GM18526 (cell line): Measurements from ENCODE around the gene LCLAT1.

ENCODE experiments used
- POLR2A ChIP-seq: IDR thresholded peaks from 3 replicates; pipeline ENCODE4 v1.6.1; 2011; ENCODE audit not compliant: insufficient read length; ENCODE audit errors: extremely low read depth

Gene LCLAT1

DNA sequence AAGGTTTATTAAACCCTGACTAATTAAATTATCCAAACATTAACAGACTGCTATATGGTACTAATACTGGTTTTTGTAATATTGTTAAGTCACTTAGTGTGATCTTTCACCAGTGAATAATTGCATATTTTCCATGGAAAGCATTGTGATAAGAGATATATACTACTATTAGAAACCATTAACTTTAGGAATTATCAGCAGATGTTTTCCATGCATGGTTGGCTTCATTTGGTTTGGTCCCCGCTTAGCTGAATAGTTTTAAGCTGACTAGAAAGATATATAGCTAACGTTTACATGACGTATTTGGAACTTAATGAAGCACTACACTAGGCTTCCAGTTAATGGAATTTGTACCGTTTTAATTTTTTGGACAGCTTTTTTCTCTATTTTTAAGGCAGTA is 37.9 kb downstream of the LCLAT1 start:
- TF ChIP-seq POLR2A, result no peak

DNA sequence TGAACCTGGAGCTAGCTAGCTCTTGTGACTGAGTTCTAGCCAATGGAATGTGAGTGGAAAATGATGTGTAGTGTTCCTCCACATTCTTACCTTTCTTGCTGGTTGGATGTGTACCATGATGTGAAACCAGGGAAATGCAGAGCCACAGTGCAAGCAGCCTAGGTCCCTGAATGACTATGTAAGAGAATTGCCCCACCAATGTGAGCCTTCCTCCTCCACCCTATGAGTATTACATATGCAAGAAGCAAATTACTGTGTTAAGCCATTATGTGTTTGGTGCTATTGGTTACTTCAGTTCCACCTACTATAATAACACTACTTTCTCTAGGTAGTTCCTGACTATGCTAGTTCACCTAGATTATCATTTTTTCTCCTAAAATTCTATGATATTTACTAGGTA is 39.6 kb downstream of the LCLAT1 start:
- no peak for TF ChIP-seq POLR2A

DNA sequence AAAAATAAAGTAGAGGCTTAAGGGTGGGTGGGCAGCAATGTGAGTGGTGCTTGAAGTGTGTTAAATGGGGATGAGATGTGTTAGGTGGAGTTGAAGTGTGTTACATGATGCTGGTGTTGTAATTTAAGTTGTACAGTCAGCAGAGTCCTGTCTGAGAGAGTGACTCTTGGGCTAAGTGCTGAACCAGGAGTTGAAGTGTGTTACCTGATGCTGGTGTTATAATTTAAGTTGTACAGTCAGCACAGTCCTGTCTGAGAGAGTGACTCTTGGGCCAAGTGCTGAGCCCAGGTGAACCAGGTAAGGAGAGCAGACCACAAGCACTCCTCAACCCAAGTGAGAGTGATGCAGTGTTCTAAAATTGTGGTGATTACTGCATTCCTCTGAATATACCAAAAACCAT is 40.6 kb downstream of the LCLAT1 start:
- no peak for TF ChIP-seq POLR2A

DNA sequence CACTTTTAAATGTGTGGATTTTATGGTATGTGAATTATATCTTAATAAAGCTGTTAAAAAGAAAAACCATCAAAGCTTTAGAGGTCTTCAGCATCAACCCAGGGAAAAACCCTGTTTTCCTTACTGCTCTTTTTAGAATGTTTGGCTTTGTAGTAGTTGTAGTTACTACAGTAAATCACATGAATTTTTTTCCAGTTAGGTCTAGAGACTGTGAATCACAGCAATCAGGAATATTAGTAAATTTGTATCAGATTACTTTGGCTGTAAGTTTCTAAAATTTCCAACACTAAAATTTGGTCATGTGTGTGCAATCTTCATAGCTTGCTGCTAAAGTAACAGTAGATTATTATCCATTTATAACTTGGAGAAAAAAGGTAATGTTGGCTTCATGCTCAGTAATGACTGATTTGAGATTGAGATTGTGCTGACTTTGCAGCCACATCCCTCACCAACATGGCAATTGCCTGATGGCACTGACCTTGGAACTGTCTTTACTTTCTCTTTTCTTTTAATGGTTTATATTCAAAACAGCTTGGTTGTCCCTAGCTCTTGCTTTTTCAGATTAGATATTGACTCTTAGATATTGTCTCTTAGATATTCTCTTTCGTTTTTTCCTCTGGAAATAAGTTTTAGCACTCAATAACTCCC is 41.1 kb downstream of the LCLAT1 start:
- TF ChIP-seq POLR2A, result no peak

DNA sequence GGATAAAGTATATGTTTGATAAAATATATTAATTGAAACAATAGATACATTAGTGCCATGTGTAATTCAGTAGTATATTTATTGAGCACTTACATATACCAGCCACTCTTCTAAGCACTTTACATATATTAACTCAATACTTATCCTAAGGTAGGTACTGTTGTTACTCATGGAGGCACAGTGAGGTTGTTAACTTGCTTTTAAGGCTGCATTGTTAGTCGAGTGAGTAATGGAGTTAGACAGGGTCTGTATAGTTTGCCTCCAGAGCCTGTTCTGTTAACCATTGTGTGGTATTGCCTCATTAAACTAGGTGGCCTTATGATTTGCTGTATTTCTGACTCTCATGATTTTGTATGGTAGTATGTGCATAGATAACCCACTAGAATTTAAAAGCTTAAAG is 44.2 kb downstream of the LCLAT1 start:
- no peak for TF ChIP-seq POLR2A

DNA sequence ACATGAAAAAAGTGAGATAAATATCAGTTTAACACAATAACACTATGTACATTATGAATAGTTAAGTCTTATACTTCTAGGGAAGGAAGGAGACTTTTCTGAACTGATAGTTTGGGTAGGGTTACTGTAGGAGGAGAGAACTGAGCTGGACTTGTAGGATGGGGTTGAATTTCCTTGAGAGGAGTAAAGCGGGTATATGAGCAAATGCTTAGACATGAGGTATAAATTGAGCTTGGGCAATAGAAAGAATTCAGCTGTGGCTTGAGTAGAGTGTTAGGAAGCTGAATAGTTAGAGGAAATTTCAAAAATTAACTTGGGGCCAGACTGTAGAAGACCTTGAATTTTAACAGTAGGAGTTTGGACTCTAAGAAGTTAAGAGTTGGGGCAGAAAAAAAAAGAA is 45.1 kb downstream of the LCLAT1 start:
- no peak for TF ChIP-seq POLR2A

DNA sequence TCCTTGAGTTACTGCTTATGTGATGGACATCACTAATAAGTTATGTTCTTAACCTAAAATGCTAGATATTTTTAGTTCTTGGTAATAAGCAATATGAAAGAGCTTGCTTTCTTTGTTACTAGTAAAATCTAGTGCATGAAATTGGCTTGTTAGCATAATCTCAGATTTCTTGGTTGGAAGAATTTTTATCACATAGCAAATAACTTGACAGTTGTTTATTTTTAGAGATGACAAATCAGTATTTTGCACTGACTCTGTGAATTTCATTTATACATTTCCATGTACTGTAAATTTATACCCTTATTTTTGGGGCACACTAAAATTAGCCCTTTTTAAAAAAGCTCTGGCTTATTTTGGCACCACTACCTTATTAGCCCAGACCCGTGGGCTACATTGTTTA is 45.6 kb downstream of the LCLAT1 start:
- TF ChIP-seq POLR2A, result no peak

DNA sequence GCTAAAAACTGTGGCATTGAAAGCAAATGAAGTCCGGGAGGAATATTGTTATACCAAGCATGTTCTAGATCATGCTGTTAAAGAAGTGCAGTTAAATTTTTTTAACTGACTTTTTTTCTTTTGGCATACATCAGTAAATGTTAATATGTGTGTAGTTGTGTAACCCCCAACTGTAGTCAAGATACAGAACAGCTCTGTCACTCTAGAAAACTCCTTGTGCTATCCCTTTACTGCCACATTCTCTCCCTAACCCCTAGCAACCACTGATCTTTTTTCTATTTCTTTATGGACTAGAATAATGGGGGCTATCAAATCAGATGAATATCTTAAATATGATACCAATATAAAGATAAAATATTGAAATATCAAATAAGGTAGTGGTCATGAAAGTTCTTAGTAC is 46.4 kb downstream of the LCLAT1 start:
- TF ChIP-seq POLR2A, result no peak

DNA sequence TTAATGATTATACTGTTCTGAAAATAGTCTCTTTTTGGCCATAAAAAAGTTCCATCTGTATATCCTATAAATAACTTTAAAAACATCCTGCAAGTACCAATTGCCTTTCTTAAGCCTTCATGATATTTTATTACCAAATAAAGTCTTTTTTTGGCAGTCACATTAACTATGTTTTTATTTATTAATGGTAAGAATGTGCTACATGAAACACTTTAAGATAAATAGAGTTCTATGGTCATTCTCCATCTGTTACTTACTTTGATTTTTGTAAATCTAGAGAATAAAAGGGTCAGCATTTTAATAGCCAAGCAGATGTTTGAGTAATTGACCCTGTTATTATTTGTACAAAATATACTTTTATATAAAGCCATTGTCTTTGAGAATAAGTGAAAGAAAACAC is 52.6 kb downstream of the LCLAT1 start:
- TF ChIP-seq POLR2A, result no peak

DNA sequence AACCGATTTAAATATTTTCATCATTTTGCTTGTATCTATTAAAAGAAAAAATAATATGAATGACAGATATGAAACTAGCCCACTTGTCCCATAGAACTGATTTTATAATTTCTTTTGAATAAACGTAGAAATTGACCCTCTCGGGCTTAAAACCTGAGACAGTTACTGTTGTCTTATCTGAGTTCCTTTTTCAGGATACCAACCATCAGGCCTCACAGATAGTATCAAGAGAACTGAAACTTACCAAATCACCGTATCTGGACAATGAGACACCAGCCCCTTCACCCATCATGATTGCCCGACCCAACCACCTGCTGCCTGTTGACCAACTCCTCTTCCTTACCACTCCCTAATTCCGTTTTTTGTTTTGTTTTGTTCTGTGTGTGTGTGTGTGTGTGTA is 53.7 kb downstream of the LCLAT1 start:
- TF ChIP-seq POLR2A, result no peak

DNA sequence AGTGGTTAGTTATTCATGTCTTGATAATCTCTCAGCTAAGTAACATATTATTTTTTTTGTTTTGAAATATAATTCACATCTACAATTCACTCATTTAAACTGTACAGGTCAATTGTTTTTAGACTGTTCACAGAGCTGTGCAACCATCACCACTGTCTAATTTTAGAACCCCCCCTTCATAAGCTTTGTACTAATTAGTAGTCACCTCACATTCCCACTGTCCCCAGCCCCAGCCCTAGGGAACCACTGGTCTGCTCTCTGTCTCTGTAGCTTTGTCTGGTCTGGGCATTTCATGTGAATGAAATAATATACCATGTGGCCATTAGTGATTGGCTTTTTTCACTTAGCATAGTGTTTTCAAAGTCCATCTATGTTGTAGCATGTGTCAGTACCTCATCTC is 55.3 kb downstream of the LCLAT1 start:
- no peak for TF ChIP-seq POLR2A

DNA sequence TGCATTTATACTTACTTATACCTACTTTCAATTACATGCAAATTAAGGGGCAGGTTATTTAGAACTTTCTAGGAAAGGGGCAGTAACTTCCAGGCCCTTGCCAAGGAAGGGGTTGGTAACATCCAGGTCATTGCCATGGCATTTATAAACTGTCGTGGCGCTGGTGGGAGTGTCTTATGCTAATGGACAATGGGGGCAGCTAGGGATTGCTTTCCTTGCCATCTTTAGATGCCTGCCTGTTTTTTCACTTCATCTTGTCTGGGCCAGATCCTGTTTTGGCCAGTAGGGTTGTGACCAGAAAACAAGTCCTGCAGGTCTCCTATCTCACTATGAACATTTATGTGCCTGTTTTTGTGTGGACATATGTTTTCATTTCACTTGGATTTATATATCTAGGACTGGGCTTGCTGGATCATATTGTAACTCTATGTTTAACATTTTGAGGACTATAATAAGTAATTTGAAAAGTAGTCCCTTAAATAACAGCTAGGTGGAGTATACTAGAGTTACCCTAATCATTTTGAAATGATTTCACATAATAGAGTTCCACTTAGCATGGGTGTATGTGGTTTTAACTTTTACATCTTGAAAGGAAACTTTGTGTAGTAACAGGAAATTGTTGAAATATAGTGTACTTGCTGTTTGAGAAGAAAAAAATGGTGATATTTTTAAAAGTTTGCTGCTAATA is 56.1 kb downstream of the LCLAT1 start:
- TF ChIP-seq POLR2A, result no peak

DNA sequence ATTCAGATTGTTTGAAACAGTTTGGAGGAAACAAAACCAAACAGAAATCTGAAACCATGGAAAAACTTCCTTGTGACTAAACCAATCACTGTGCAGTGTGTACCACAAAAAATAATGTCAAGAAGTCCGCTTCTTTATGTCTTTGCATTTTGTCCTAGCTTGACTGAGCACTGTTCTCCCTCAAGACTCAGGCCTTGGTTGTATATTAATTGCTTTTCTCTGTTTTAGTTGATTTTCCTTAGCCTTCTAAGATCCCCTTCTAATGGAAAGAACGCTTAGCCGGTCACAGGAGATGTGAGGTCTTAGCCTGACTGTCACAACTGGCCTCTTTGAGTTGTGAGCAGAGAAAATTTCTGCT is 56.6 kb downstream of the LCLAT1 start:
- TF ChIP-seq POLR2A, result no peak

DNA sequence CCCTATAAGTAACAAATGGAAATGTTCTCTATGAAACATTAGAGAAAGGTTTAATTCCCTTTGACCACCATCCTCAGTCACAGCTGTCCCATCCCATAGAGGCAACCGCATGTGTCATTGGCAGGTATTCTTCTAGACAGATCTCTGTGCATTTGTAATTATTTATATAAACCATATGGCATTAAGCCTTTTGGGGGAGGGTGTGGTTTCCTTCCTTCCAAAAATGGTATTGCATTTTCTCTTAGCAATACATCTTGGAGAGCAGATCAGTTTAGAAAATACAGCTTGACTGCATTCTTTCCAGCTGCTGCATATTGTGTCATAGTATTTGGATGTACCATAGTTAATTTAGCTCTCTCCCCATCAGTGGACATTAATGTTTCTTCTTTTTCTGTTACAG is 57.7 kb downstream of the LCLAT1 start:
- TF ChIP-seq POLR2A, result no peak

DNA sequence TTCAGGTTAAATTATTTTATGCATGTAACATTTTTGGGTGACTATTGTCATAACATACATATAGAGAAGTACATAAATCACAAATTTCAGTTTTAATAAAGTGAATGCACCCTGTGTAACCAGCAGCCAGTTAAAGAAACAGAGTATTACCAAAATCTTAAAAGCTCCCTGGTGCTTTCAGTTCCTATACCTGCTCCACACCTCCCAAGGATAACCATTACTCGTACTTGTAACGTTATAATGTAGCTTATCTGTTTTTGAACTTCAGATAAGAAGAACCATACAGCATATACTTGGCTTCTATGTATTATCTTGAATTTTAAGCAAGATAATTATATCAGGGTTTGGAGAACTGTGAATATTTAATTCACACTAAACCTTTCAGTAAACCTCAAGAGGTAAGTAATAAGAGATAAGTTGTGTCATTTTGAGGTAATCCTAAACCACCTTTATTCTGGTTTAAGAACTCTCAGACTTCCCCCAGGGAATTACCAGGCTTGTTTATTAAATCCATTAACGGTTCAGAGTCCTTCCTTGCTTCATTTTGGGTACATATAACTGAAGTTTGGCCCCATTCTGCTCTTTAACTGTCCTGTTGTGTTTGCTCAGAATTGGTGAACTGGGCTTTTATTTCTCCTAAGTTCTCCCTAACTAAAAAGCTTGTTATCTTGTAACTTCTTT is 58.6 kb downstream of the LCLAT1 start:
- no peak for TF ChIP-seq POLR2A

DNA sequence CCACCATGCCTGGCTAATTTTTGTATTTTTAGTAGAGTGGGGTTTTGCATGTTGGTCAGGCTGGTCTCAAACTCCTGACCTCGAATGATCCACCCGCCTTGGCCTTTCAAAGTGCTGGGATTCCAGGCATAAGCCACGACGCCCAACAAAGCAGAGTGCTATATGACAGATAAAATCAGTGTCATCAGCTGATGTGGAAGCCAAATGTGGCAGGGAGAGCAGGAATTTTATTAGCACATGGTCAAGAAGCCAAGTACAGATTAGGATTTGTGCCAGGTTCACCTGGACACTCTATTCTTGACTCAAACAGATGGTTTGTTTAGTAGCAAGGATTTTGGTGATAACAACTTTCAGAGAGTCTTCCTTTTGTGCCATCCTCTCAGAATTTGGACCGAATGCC is 62.7 kb downstream of the LCLAT1 start:
- TF ChIP-seq POLR2A, result no peak

DNA sequence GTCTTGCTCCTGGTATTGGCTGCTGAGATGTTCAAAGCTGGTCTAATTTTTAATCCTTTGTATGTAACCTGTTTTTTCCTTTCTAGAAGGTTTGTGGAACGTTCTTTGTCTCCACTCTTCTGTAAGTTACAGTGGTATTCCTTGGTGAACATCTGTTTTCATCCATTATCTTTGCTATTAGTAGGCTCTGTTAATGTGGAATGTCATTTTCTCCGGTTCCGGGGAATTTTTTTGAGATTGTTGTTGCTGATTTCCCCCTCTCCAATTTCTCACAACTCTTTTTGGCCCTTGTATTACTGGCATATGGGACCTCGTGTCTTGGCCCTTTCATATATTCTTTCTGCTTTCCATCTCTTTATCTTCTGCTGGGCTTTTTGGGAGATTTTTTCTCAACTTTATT is 63.4 kb downstream of the LCLAT1 start:
- TF ChIP-seq POLR2A, result no peak
